Hepatocyte (in vitro differentiated cells): Measurements from ENCODE around the gene OPA3. TPM values are rescaled to one million over a fixed set of nuclear protein-coding genes. Genes with fewer than 3 reads are reported as not detected.

Experiments used
- DNase-seq: peaks from one replicate; pipeline ENCODE4 v3.0.0-alpha.2; 2016; ENCODE audit warnings: low spot score
- H2AFZ ChIP-seq: fragments of 200-600 bp; sonication (generic); 2 replicates; pipeline ENCODE4 v1.6.0; 2016; ENCODE audit warnings: antibody characterized with exemption, mild to moderate bottlenecking
- H3K27ac ChIP-seq: fragments of 200-600 bp; sonication (generic); 2 replicates; pipeline ENCODE4 v1.5.1; 2016; ENCODE audit warnings: mild to moderate bottlenecking
- H3K27me3 ChIP-seq: fragments of 200-600 bp; sonication (generic); 2 replicates; pipeline ENCODE4 v1.6.1; 2016
- H3K36me3 ChIP-seq: fragments of 200-600 bp; sonication (generic); replicated peaks from 2 replicates; pipeline ENCODE4 v1.5.1; 2016; ENCODE audit warnings: low read depth; ENCODE audit not compliant: insufficient read depth
- H3K4me1 ChIP-seq: fragments of 200-600 bp; sonication (generic); 2 replicates; pipeline ENCODE4 v1.5.1; 2016; ENCODE audit warnings: mild to moderate bottlenecking, moderate library complexity; ENCODE audit not compliant: insufficient read depth
- H3K4me2 ChIP-seq: fragments of 200-600 bp; sonication (generic); 2 replicates; pipeline ENCODE4 v1.6.0; 2016
- H3K4me3 ChIP-seq: fragments of 200-600 bp; sonication (generic); 2 replicates; pipeline ENCODE4 v1.5.1; 2016; ENCODE audit warnings: mild to moderate bottlenecking
- H3K79me2 ChIP-seq: fragments of 200-600 bp; sonication (generic); 2 replicates; pipeline ENCODE4 v1.6.0; 2017; ENCODE audit warnings: mild to moderate bottlenecking
- H3K9me2 ChIP-seq: fragments of 200-600 bp; sonication (generic); replicated peaks from 2 replicates; pipeline ENCODE4 v1.6.0; 2017; ENCODE audit warnings: mild to moderate bottlenecking; ENCODE audit not compliant: insufficient read depth
- H3K9me3 ChIP-seq: fragments of 200-600 bp; sonication (generic); 2 replicates; pipeline ENCODE4 v1.5.1; 2016; ENCODE audit warnings: low read depth, mild to moderate bottlenecking
- H4K20me1 ChIP-seq: fragments of 200-600 bp; sonication (generic); 2 replicates; pipeline ENCODE4 v1.6.0; 2016; ENCODE audit warnings: mild to moderate bottlenecking; ENCODE audit not compliant: insufficient read depth, poor library complexity, severe bottlenecking
- CTCF ChIP-seq: fragments of 200-600 bp; sonication (generic); IDR thresholded peaks from 2 replicates; pipeline ENCODE4 v1.5.1; 2016; ENCODE audit warnings: antibody characterized with exemption, mild to moderate bottlenecking; ENCODE audit not compliant: poor library complexity
- EZH2 ChIP-seq: fragments of 200-600 bp; sonication (generic); IDR thresholded peaks from 2 replicates; pipeline ENCODE4 v1.6.1; 2016; ENCODE audit warnings: antibody characterized with exemption, mild to moderate bottlenecking, borderline replicate concordance
- EZH2phosphoT487 ChIP-seq: fragments of 200-600 bp; sonication (generic); IDR thresholded peaks from one replicate; pipeline ENCODE4 v1.6.1; 2018; ENCODE audit warnings: antibody characterized with exemption, mild to moderate bottlenecking, low read depth, moderate library complexity; ENCODE audit not compliant: unreplicated experiment, severe bottlenecking
- WGBS: methylation state at CpG from one replicate; pipeline ENCODE4 v1.1.6; 2016; ENCODE audit warnings: low lambda C conversion rate; ENCODE audit errors: missing lambda C conversion rate; 5-methylcytosine and 5-hydroxymethylcytosine counted together
- polyA plus RNA-seq: library from polyadenylated mRNA; unstranded; fragments of >200 nt; fragmentation: Nextera tagmentation; extraction: Ambion mirVana; gene quantifications from 2 replicates; pipeline ENCODE4 v1.2.1, GENCODE V29; 2016
- total RNA-seq: library from RNA; depleted of rRNA; stranded (reverse); fragments of >200 nt; gene quantifications from 2 replicates; pipeline ENCODE4 v1.2.3, GENCODE V29; 2014

Gene OPA3
- total and polyA plus RNA-seq, 2 experiments from 2014 or later, result 15.0 to 15.1 TPM

GRCh38 chr19:45526971-45527370 lies 57.6 kb downstream of the OPA3 start:
- Histone ChIP-seq H3K36me3 (no peaks in the 10 kb centered on the region), H3K9me2 (no peaks in the 10 kb centered on the region), H3K4me1 (peaks cover 4% of the 10 kb centered on the region), H3K27me3 (no peaks in the 10 kb centered on the region), H3K27ac (no peak overlapping the region), H3K79me2 (no peaks in the 10 kb centered on the region), H4K20me1 (no peaks in the 10 kb centered on the region), H3K4me2 (no peak overlapping the region), H3K4me3 (no peak overlapping the region), H2AFZ (no peak overlapping the region), H3K9me3 (no peaks in the 10 kb centered on the region)
- TF ChIP-seq EZH2, result no peak
- no peak for TF ChIP-seq CTCF
- TF ChIP-seq EZH2phosphoT487, result no peak
- DNase-seq, result no peak
- 100% methylated on average over 2 of the region's 4 CpGs for WGBS

- no peak for TF ChIP-seq EZH2
- no peak for TF ChIP-seq EZH2phosphoT487
- no peak for TF ChIP-seq CTCF
- H3K79me2 ChIP-seq, result no peaks in the 10 kb centered on the region
- H3K9me3 ChIP-seq, result no peaks in the 10 kb centered on the region
- H4K20me1 ChIP-seq, result no peaks in the 10 kb centered on the region
- H3K27me3 ChIP-seq, result no peaks in the 10 kb centered on the region
- peaks cover 4% of the 10 kb centered on the region for H3K4me1 ChIP-seq
- H3K27ac ChIP-seq, result no peak overlapping the region
- H3K4me3 ChIP-seq, result no peak overlapping the region
- H3K4me2 ChIP-seq, result no peak overlapping the region
- peak; percentile 75 for DNase-seq
- no peak overlapping the region for H2AFZ ChIP-seq
- H3K36me3 ChIP-seq, result no peaks in the 10 kb centered on the region
- H3K9me2 ChIP-seq, result no peaks in the 10 kb centered on the region
- WGBS, result 92% methylated on average over 9 of the region's 9 CpGs
These were observed 58.5 kb downstream of the OPA3 start for GRCh38 chr19:45526143-45526542.

GRCh38 chr19:45524575-45525129 lies 60.0 kb downstream of the OPA3 start:
- no peak overlapping the region for H2AFZ ChIP-seq
- no peaks in the 10 kb centered on the region for H3K79me2 ChIP-seq
- no peak overlapping the region for H3K27ac ChIP-seq
- WGBS, result 96% methylated on average over 15 of the region's 15 CpGs
- peaks cover 4% of the 10 kb centered on the region for H3K4me1 ChIP-seq
- H3K9me2 ChIP-seq, result no peaks in the 10 kb centered on the region
- no peak for DNase-seq
- no peaks in the 10 kb centered on the region for H3K9me3 ChIP-seq
- no peak overlapping the region for H3K4me3 ChIP-seq
- no peaks in the 10 kb centered on the region for H3K27me3 ChIP-seq
- H3K4me2 ChIP-seq, result no peak overlapping the region
- TF ChIP-seq EZH2, result no peak
- TF ChIP-seq CTCF, result no peak
- TF ChIP-seq EZH2phosphoT487, result no peak
- H4K20me1 ChIP-seq, result no peaks in the 10 kb centered on the region
- H3K36me3 ChIP-seq, result no peaks in the 10 kb centered on the region
